Pancreas (tissue), 10 donors: ENCODE results near the gene PDK4. TPM values are rescaled to one million over a fixed set of nuclear protein-coding genes. Genes with fewer than 3 reads are reported as not detected.

Source experiments
- ATAC-seq, 4 donors: fragments of 200-7000 bp; cut with Tn5 transposase; one replicate each; pipeline versions ENCODE4 v1.8.0 to v1.9.1; 2020; ENCODE audit warnings: mild to moderate bottlenecking in 4 of 4, moderate library complexity in 4 of 4
- DNase-seq, 6 donors: peaks; one replicate each; pipeline ENCODE4 v3.0.0-alpha.2; 2020
- FAIRE-seq: peaks from 2 replicates; lab custom pipeline; 2012; peaks lifted over from hg19 to GRCh38; lab: Jason Lieb, UNC
- H3K27ac ChIP-seq, 4 donors: fragments of 200-600 bp; sonication (generic); 1 replicate in 3 of 4; 2 replicates in 1 of 4; pipeline versions ENCODE4 v1.5.0 to v1.8.0; 2020
- H3K27me3 ChIP-seq, 4 donors: fragments of 200-600 bp; one replicate each; pipeline ENCODE4 v1.8.0; 2021
- H3K36me3 ChIP-seq, 3 donors: fragments of 200-600 bp; sonication (generic) in 1 of 3; one replicate each; pipeline versions ENCODE4 v1.5.0 to v1.8.0; 2020 to 2021
- H3K4me1 ChIP-seq, 3 donors: fragments of 200-600 bp; one replicate each; pipeline ENCODE4 v1.8.0; 2021
- H3K4me3 ChIP-seq, 4 donors: fragments of 200-600 bp; sonication (generic) in 2 of 4; one replicate each; pipeline versions ENCODE4 v1.5.0 to v1.8.0; 2020 to 2021
- H3K9me3 ChIP-seq, 4 donors: fragments of 200-600 bp; one replicate each; pipeline ENCODE4 v1.8.0; 2021
- WGBS, 2 donors: extraction: QIAGEN DNeasy Blood & Tissue Kit; methylation state at CpG; one replicate each; pipeline ENCODE4 v1.1.7; 2013; 5-methylcytosine and 5-hydroxymethylcytosine counted together
- intact Hi-C, 3 donors: fragments of 100-400 bp; cut with DNase I; formaldehyde crosslinking; loops; one replicate each; pipeline versions ENCODE4 v1.11.1 to v1.14.2; 2022
- polyA plus RNA-seq, 2 donors: library from polyadenylated mRNA; stranded (reverse); fragments of 200-250 nt; gene quantifications; one replicate each; pipeline ENCODE4 v1.2.3, GENCODE V29; 2013
- total RNA-seq, 6 donors: library from RNA; stranded (reverse); fragmentation: NEBNext Ultra II Directional in 4 of 6; extraction: Animal tissue kit (Norgen Biotek cat#: 25700) in 4 of 6; gene quantifications; one replicate each; pipeline versions ENCODE4 v1.2.1 to v1.2.4, GENCODE V29; 2021 to 2023
- TF ChIP-seq, protein P1 (sequence below), 4 donors: fragments of 200-600 bp; sonication (generic) in 3 of 4; IDR thresholded peaks; one replicate each; pipeline versions ENCODE4 v1.5.0 to v1.8.0; 2021; ENCODE audit warnings: antibody characterized with exemption in 4 of 4
- donor health status: healthy with polysubstance abuse.
- donor health status: DM: no; HTN: no; CAD: no; lungs with moderate emphysema.
- donor health status: DM: no; HTN: no; CAD: no.
- donor health status: control.
- donor health status: control.
- donor health status: Bipolar disorder and iron deficiency.
- donor health status: DM: yes; HTN: yes; CAD: no.
- donor health status: DM: no; HTN: no; CAD: no.
- donor health status: DM: no; HTN: no; CAD: no.
- donor health status: DM: yes; HTN: yes; CAD: no.

The PDK4 gene
- total and polyA plus RNA-seq, 8 donors: 20.4 to 679 (median 64.4) TPM

DNA sequence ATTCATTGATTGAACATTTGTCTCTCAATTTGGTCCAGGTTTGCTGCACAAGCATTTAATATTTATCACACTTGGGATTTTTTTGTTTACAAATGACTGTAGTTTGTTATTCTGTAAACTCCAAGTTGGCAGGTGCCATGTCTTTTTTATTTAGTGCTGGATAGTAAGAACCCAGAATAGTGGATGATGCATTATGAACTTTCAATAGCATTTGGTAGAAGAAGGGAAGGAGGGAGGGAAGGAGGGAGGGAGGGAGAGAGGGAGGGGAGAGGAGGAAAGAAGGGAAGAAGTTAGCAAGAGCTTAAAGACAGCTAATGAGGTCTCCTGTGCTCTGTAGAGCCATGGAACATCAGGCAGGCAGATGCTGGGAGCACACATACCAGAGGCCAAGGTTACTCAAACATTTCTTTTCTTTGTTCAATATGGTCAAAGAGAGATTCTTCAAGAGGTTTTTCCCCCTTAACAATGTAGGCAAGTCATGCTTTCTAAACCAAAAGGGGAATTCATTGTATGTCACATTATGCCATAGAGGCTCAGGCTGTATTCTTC lies 25.8 kb upstream of the PDK4 start:
- H3K27ac ChIP-seq: peak overlapping the region; percentile 53 to 77 (median 62)
- peaks cover 17 to 32% (median 22%) of the 10 kb centered on the region in 3 donors for H3K4me1 ChIP-seq
- H3K4me3 ChIP-seq: no peak overlapping the region
- DNase-seq (peak in 1 of 6 donors; percentile 26), ATAC-seq (peak; percentile 63 to 86 (median 78)), FAIRE-seq (no peak)
- intact Hi-C loops: no loop called here
- H3K27me3 ChIP-seq: no peaks in the 10 kb centered on the region
- no peaks in the 10 kb centered on the region for H3K9me3 ChIP-seq
- H3K36me3 ChIP-seq: no peaks in the 10 kb centered on the region
- TF ChIP-seq, protein P1, sequence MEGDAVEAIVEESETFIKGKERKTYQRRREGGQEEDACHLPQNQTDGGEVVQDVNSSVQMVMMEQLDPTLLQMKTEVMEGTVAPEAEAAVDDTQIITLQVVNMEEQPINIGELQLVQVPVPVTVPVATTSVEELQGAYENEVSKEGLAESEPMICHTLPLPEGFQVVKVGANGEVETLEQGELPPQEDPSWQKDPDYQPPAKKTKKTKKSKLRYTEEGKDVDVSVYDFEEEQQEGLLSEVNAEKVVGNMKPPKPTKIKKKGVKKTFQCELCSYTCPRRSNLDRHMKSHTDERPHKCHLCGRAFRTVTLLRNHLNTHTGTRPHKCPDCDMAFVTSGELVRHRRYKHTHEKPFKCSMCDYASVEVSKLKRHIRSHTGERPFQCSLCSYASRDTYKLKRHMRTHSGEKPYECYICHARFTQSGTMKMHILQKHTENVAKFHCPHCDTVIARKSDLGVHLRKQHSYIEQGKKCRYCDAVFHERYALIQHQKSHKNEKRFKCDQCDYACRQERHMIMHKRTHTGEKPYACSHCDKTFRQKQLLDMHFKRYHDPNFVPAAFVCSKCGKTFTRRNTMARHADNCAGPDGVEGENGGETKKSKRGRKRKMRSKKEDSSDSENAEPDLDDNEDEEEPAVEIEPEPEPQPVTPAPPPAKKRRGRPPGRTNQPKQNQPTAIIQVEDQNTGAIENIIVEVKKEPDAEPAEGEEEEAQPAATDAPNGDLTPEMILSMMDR (IDR thresholded peaks at IDR 0.05): no peak

DNA sequence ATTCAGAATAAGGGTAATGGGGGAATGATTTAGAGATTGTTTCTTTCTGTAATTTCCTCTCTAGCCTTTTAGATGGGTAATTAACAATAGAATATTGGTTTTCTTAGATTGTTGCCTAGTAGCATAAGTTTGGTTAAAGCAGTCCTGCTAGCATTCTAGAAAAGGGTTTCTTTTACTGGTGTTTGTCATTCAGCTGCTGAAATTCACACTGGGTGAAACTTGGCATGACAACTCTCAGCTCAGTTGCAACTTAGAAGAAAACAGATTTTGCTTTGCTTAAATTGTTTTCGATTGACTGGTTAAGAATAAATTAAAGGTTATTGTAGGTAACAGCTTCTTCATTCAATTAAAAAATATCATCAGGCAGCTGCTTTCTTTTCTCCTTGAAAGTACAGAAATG lies 25.1 kb upstream of the PDK4 start:
- peak overlapping the region; percentile 57 to 77 (median 67) for H3K27ac ChIP-seq
- intact Hi-C loops: no loop called here
- ATAC-seq (peak; percentile 82 to 92 (median 88)), DNase-seq (peak in 1 of 6 donors; percentile 63), FAIRE-seq (no peak)
- 29% methylated on average over 1 of the region's 1 CpG for WGBS, 2 donors
- H3K36me3 ChIP-seq: no peaks in the 10 kb centered on the region
- H3K4me3 ChIP-seq: no peak overlapping the region
- peaks cover 17 to 32% (median 22%) of the 10 kb centered on the region in 3 donors for H3K4me1 ChIP-seq
- no peaks in the 10 kb centered on the region for H3K27me3 ChIP-seq
- no peaks in the 10 kb centered on the region for H3K9me3 ChIP-seq
- TF ChIP-seq, protein P1 (IDR thresholded peaks at IDR 0.05): no peak

DNA sequence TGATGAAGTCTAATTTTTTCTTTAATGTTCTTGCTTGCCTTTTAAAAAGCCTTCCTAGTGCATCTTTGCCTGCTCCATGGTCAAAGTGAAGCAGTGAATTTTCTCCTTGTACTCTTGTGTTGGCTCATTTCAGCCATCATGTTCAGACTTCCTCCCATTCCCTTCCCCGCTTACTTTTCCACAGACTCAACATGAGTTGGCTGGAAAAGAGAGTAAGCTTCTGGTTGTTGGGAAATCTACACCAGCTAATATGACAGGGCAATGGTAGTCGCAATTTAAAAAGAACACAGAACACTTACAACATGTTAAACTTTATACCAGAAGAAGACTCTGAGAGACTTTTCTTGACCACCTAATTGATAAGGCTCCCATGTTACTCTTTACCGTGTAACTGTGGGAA lies 24.3 kb upstream of the PDK4 start:
- peak in 1 of 4 donors; percentile 42 for ATAC-seq
- Histone ChIP-seq H3K4me1 (peaks cover 17 to 32% (median 22%) of the 10 kb centered on the region in 3 donors), H3K27ac (peak overlapping the region; percentile 57 to 77 (median 67)), H3K4me3 (no peak overlapping the region), H3K36me3 (no peaks in the 10 kb centered on the region), H3K27me3 (no peaks in the 10 kb centered on the region), H3K9me3 (no peaks in the 10 kb centered on the region)
- 43 to 79% methylated on average over 3 of the region's 3 CpGs for WGBS, 2 donors
- intact Hi-C loops: no loop called here
- DNase-seq: no peak
- FAIRE-seq: no peak
- TF ChIP-seq, protein P1 (IDR thresholded peaks at IDR 0.05): no peak

DNA sequence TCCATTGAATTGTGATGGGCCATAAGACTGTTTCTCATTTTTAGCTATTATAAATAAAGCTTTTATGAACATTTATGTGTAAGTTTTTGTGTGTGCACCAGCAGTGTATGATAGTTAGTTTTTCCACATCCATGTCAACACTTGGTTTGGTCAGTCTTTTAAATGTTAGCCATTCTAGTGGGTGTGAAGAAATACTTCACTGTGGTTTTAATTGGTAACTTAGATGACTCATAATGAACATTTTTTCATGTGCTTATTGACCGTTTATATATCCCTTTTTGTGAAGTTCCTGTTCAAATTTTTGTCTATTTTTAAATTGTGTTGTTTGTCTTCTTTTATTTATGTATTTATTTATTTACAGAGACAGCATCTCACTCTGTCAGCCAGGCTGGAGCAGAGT lies 23.6 kb upstream of the PDK4 start:
- ATAC-seq (no peak), DNase-seq (no peak), FAIRE-seq (no peak)
- H3K27me3 ChIP-seq: no peaks in the 10 kb centered on the region
- no peak overlapping the region for H3K27ac ChIP-seq
- intact Hi-C loops: no loop called here
- H3K36me3 ChIP-seq: no peaks in the 10 kb centered on the region
- no peak overlapping the region for H3K4me3 ChIP-seq
- TF ChIP-seq, protein P1 (IDR thresholded peaks at IDR 0.05): no peak
- 79 to 85% methylated on average over 1 of the region's 1 CpG for WGBS, 2 donors
- no peaks in the 10 kb centered on the region for H3K9me3 ChIP-seq
- peaks cover 17 to 32% (median 22%) of the 10 kb centered on the region in 3 donors for H3K4me1 ChIP-seq

DNA sequence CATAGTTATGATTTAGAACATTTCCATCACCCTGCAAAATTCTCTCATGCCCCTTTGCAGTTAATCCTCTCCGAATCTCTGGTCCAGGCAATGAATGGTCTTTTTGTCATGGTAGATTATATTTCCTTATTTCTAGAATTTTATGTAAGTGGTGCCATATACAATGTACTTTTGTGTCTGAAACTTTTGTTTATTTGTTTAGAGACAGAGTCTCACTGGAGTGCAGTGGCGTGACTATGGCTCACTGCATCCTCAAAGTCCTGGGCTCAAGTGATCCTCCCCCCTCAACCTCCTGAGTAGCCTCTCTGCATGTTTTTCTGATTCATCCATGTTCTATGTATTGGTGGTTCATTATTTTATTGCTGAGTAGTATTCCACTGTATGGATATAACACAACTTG lies 23.2 kb upstream of the PDK4 start:
- WGBS, 2 donors: 93 to 97% methylated on average over 2 of the region's 2 CpGs
- peaks cover 17 to 32% (median 22%) of the 10 kb centered on the region in 3 donors for H3K4me1 ChIP-seq
- no peaks in the 10 kb centered on the region for H3K36me3 ChIP-seq
- no peaks in the 10 kb centered on the region for H3K27me3 ChIP-seq
- no peak for DNase-seq
- no peak for ATAC-seq
- H3K27ac ChIP-seq: no peak overlapping the region
- H3K4me3 ChIP-seq: no peak overlapping the region
- intact Hi-C loops: no loop called here
- FAIRE-seq: no peak
- TF ChIP-seq, protein P1 (IDR thresholded peaks at IDR 0.05): no peak
- no peaks in the 10 kb centered on the region for H3K9me3 ChIP-seq
